Mesenchymal stem cell (in vitro differentiated cells and primary cell): Measurements from ENCODE around the gene OR4E1.

Source experiments
- DNase-seq: peaks from one replicate; pipeline ENCODE4 v3.0.0-alpha.2; 2013
- H2AFZ ChIP-seq: one replicate; pipeline ENCODE4 v1.6.1; 2013; ENCODE audit warnings: low read depth, mild to moderate bottlenecking, control low read depth, inconsistent platforms, low read length, moderate library complexity
- H2AK5ac ChIP-seq: 2 replicates; pipeline ENCODE4 v1.6.1; 2013; ENCODE audit warnings: low read length, moderate library complexity, mild to moderate bottlenecking, inconsistent platforms; ENCODE audit not compliant: severe bottlenecking
- H2BK120ac ChIP-seq: one replicate; pipeline ENCODE4 v1.6.1; 2013; ENCODE audit warnings: low read depth, mild to moderate bottlenecking, inconsistent platforms, low read length, moderate library complexity
- H2BK12ac ChIP-seq, 2 experiments: one replicate each; pipeline ENCODE4 v1.6.1; 2013; ENCODE audit warnings: inconsistent platforms in 2 of 2, low read length in 2 of 2, mild to moderate bottlenecking in 2 of 2, moderate library complexity in 2 of 2, control low read depth in 1 of 2
- H2BK15ac ChIP-seq: one replicate; pipeline ENCODE4 v1.6.1; 2013; ENCODE audit warnings: mild to moderate bottlenecking, low read depth, inconsistent platforms; ENCODE audit not compliant: poor library complexity, severe bottlenecking
- H2BK5ac ChIP-seq: 2 replicates; pipeline ENCODE4 v1.6.1; 2013; ENCODE audit warnings: low read depth, mild to moderate bottlenecking, low read length, control low read depth, inconsistent platforms; ENCODE audit not compliant: poor library complexity, severe bottlenecking
- H3K14ac ChIP-seq, 2 experiments: one replicate each; pipeline ENCODE4 v1.6.1; 2013; ENCODE audit warnings: inconsistent platforms in 2 of 2, low read length in 2 of 2, control low read depth in 1 of 2, mild to moderate bottlenecking in 1 of 2, moderate library complexity in 1 of 2
- H3K18ac ChIP-seq, 2 experiments: one replicate each; pipeline ENCODE4 v1.6.1; 2013; ENCODE audit warnings: inconsistent platforms in 2 of 2, low read length in 2 of 2, control low read depth in 1 of 2, low read depth in 1 of 2, mild to moderate bottlenecking in 1 of 2
- H3K23ac ChIP-seq, 2 experiments: one replicate each; pipeline ENCODE4 v1.6.1; 2013; ENCODE audit warnings: inconsistent platforms in 2 of 2, low read length in 2 of 2, mild to moderate bottlenecking in 2 of 2, moderate library complexity in 2 of 2, control low read depth in 1 of 2
- H3K27ac ChIP-seq: 2 replicates; pipeline ENCODE4 v1.5.1; 2013; ENCODE audit warnings: mild to moderate bottlenecking, moderate library complexity, low read length, control low read depth, inconsistent platforms; ENCODE audit not compliant: poor library complexity, severe bottlenecking
- H3K27me3 ChIP-seq, 2 experiments: 2 replicates each; pipeline versions ENCODE4 v1.6.1 to v1.7.0; 2013; ENCODE audit warnings: low read length in 2 of 2, mild to moderate bottlenecking in 2 of 2, moderate library complexity in 2 of 2, control low read depth in 1 of 2, inconsistent platforms in 1 of 2; ENCODE audit not compliant: control insufficient read depth in 1 of 2, insufficient read depth in 1 of 2
- H3K36me3 ChIP-seq, 2 experiments: 2 replicates each; pipeline versions ENCODE4 v1.6.1 to v1.7.0; 2013; ENCODE audit warnings: low read length in 2 of 2, control low read depth in 1 of 2, inconsistent platforms in 1 of 2, low read depth in 1 of 2, mild to moderate bottlenecking in 1 of 2; ENCODE audit not compliant: insufficient read depth in 2 of 2, control insufficient read depth in 1 of 2
- H3K4ac ChIP-seq, 2 experiments: one replicate each; pipeline ENCODE4 v1.6.1; 2013; ENCODE audit warnings: inconsistent platforms in 2 of 2, low read length in 2 of 2, mild to moderate bottlenecking in 2 of 2, moderate library complexity in 2 of 2, control low read depth in 1 of 2, low read depth in 1 of 2
- H3K4me1 ChIP-seq: 2 replicates; pipeline ENCODE4 v1.6.1; 2013; ENCODE audit warnings: low read depth, low read length, control low read depth; ENCODE audit not compliant: control insufficient read depth, insufficient read depth
- H3K4me2 ChIP-seq: 2 replicates; pipeline ENCODE4 v1.6.1; 2013; ENCODE audit warnings: low read length, mild to moderate bottlenecking, inconsistent platforms; ENCODE audit not compliant: poor library complexity, severe bottlenecking
- H3K4me3 ChIP-seq, 2 experiments: 2 replicates each; pipeline versions ENCODE4 v1.5.1 to v1.7.0; 2013; ENCODE audit warnings: low read length in 2 of 2, mild to moderate bottlenecking in 2 of 2, control low read depth in 1 of 2, low read depth in 1 of 2; ENCODE audit not compliant: insufficient read depth in 1 of 2
- H3K79me1 ChIP-seq: replicated peaks from 2 replicates; pipeline ENCODE4 v1.6.1; 2013; ENCODE audit warnings: mild to moderate bottlenecking, control low read depth, low read length, inconsistent platforms; ENCODE audit not compliant: poor library complexity, severe bottlenecking
- H3K9ac ChIP-seq: 2 replicates; pipeline ENCODE4 v1.7.0; 2013; ENCODE audit warnings: mild to moderate bottlenecking, low read length, moderate library complexity
- H3K9me3 ChIP-seq: 2 replicates; pipeline ENCODE4 v1.7.0; 2013; ENCODE audit warnings: mild to moderate bottlenecking, low read length; ENCODE audit not compliant: control insufficient read depth
- H4K8ac ChIP-seq: one replicate; pipeline ENCODE4 v1.6.1; 2013; ENCODE audit warnings: inconsistent platforms, mild to moderate bottlenecking, low read length, moderate library complexity
- H4K91ac ChIP-seq: one replicate; pipeline ENCODE4 v1.6.1; 2013; ENCODE audit warnings: mild to moderate bottlenecking, low read length, inconsistent platforms
- WGBS: methylation state at CpG from one replicate; pipeline ENCODE4 v1.1.7; 2013; ENCODE audit warnings: mixed read lengths; 5-methylcytosine and 5-hydroxymethylcytosine counted together

Gene OR4E1

DNA sequence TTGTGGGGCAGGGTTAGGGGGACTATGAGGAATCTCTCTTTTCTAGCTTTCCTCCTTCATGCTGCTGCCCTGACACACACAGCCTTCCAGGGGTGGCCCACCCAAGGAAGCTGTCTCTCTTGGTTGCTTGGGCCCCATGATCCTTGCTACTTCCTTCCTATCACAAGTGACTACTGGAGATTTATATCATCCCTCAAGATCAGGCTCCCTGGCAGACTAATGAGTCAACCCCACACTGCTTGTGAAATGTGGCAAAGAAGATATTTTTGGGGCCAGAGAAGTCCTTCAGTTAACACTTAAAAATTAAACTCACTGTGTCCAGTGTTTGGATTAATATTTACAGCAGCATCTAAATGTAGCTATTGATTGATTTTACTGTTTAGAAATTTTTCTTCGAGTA lies 1.5 kb downstream of the OR4E1 start:
- 59% methylated on average over 1 of the region's 1 CpG for WGBS

DNA sequence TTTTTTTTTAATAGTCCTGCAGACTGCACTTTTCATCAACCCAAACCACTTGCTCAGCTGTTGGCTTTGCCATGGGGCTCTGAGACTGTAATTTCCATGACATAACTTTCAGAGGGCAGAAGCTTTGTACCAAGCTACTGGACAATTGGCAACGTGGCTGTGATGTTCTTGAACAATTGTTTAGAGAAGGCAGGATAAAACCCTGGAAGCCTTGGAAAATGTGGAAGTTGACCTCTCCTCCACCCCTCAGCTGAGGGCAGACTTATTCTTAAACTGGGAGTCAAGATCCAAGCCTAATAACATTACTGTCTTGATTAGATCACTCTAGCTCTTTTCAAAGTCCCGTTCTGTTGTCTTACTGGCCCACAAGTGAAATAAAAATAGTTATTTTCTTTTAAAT lies 2.2 kb downstream of the OR4E1 start:
- 0% methylated on average over 1 of the region's 2 CpGs for WGBS

More for the DNA sequence above, 1.5 kb downstream of the OR4E1 start:
- Histone ChIP-seq H2BK5ac (no peak overlapping the region), H3K18ac (peak overlapping the region in 1 of 2 experiments; percentile 52), H3K27me3 (no peaks in the 10 kb centered on the region), H3K14ac (no peak overlapping the region), H2BK12ac (no peak overlapping the region), H3K9ac (no peak overlapping the region), H2AK5ac (no peak overlapping the region), H4K8ac (no peak overlapping the region), H2BK15ac (no peak overlapping the region), H2AFZ (no peak overlapping the region), H3K79me1 (no peaks in the 10 kb centered on the region), H3K9me3 (peaks cover 3% of the 10 kb centered on the region), H2BK120ac (no peak overlapping the region), H3K36me3 (no peaks in the 10 kb centered on the region), H3K23ac (no peak overlapping the region), H3K4ac (no peak overlapping the region), H3K27ac (no peak overlapping the region), H3K4me1 (peaks cover 3% of the 10 kb centered on the region), H3K4me2 (no peak overlapping the region), H3K4me3 (no peak overlapping the region), H4K91ac (no peak overlapping the region)
- peak; percentile 69 for DNase-seq

GRCh38 chr14:21669284-21669683 lies 4.3 kb downstream of the OR4E1 start:
- no peak overlapping the region for H2BK120ac ChIP-seq
- H3K23ac ChIP-seq: no peak overlapping the region
- no peak overlapping the region for H2BK12ac ChIP-seq
- H3K4ac ChIP-seq: no peak overlapping the region
- H3K79me1 ChIP-seq: no peaks in the 10 kb centered on the region
- DNase-seq: no peak
- H3K4me2 ChIP-seq: no peak overlapping the region
- no peak overlapping the region for H3K4me3 ChIP-seq
- H3K9me3 ChIP-seq: no peaks in the 10 kb centered on the region
- H4K91ac ChIP-seq: no peak overlapping the region
- H2AFZ ChIP-seq: no peak overlapping the region
- H4K8ac ChIP-seq: no peak overlapping the region
- H3K27ac ChIP-seq: no peak overlapping the region
- H3K27me3 ChIP-seq: no peaks in the 10 kb centered on the region
- no peak overlapping the region for H2BK15ac ChIP-seq
- H3K36me3 ChIP-seq: no peaks in the 10 kb centered on the region
- H2AK5ac ChIP-seq: no peak overlapping the region
- peaks cover 3% of the 10 kb centered on the region for H3K4me1 ChIP-seq
- no peak overlapping the region for H3K14ac ChIP-seq
- H2BK5ac ChIP-seq: no peak overlapping the region
- no peak overlapping the region for H3K9ac ChIP-seq
- no peak overlapping the region for H3K18ac ChIP-seq

More for the DNA sequence above, 2.2 kb downstream of the OR4E1 start:
- Histone ChIP-seq H2AFZ (no peak overlapping the region), H3K36me3 (no peaks in the 10 kb centered on the region), H3K23ac (no peak overlapping the region), H2BK15ac (no peak overlapping the region), H3K9ac (no peak overlapping the region), H3K18ac (peak overlapping the region in 1 of 2 experiments; percentile 64), H3K27me3 (no peaks in the 10 kb centered on the region), H3K4me2 (no peak overlapping the region), H2BK12ac (no peak overlapping the region), H3K4ac (no peak overlapping the region), H3K4me1 (peaks cover 3% of the 10 kb centered on the region), H3K4me3 (no peak overlapping the region), H2BK5ac (no peak overlapping the region), H3K27ac (no peak overlapping the region), H2AK5ac (no peak overlapping the region), H3K14ac (no peak overlapping the region), H4K8ac (no peak overlapping the region), H4K91ac (no peak overlapping the region), H3K79me1 (no peaks in the 10 kb centered on the region), H3K9me3 (peaks cover 3% of the 10 kb centered on the region), H2BK120ac (no peak overlapping the region)
- DNase-seq: no peak

DNA sequence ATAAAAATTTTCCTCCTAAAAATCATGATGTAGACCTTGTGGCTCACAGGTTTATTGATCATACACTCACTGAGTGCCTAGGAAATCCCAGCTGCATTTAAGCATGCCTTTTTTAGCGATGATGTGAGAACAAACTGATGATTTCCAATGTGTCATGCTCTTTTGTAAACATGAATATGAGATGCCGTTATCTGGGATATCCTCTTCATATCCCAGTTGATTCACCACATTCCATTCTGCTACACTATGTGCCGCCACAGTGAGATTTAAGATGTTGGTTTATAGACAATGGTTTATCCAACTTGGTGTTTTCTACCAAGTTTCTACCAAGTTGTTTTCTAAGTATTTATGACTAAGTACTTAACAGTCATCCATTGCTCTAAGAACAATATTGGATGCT lies 5.2 kb downstream of the OR4E1 start:
- Histone ChIP-seq H3K14ac (no peak overlapping the region), H3K27ac (no peak overlapping the region), H4K8ac (no peak overlapping the region), H2BK120ac (no peak overlapping the region), H3K4me1 (peaks cover 3% of the 10 kb centered on the region), H2AFZ (no peak overlapping the region), H4K91ac (no peak overlapping the region), H2BK12ac (no peak overlapping the region), H3K23ac (no peak overlapping the region), H2BK5ac (no peak overlapping the region), H3K4me3 (no peak overlapping the region), H3K4ac (no peak overlapping the region), H3K9me3 (no peaks in the 10 kb centered on the region), H3K79me1 (no peaks in the 10 kb centered on the region), H3K36me3 (no peaks in the 10 kb centered on the region), H3K18ac (no peak overlapping the region), H2BK15ac (no peak overlapping the region), H3K9ac (no peak overlapping the region), H3K27me3 (no peaks in the 10 kb centered on the region), H3K4me2 (no peak overlapping the region), H2AK5ac (no peak overlapping the region)
- peak; percentile 91 for DNase-seq
- no CpG with 5 or more reads among the region's 3 CpGs for WGBS
